Cardiac fibroblast (primary cell): ENCODE results near the gene TNNC1.

Experiments
- DNase-seq, 2 donors: peaks; one replicate each; pipeline versions ENCODE4 v3.0.0 to v3.0.0-alpha.2; 2010; ENCODE audit warnings: low read depth in 2 of 2
- H3K4me3 ChIP-seq, 2 donors: replicated peaks in 1 of 2; 1 replicate in 1 of 2; 2 replicates in 1 of 2; pipeline ENCODE4 v1.5.1; 2011; ENCODE audit warnings: low read depth in 2 of 2, low read length in 2 of 2, mild to moderate bottlenecking in 2 of 2, moderate library complexity in 1 of 2
- TF ChIP-seq, protein P1 (sequence below): IDR thresholded peaks from one replicate; pipeline ENCODE4 v1.5.1; 2011; ENCODE audit warnings: low read depth, mild to moderate bottlenecking, low read length, inconsistent platforms

TNNC1 gene

GRCh38 chr3:52407779-52408178 is 46.1 kb downstream of the TNNC1 start:
- no peak overlapping the region for H3K4me3 ChIP-seq
- TF ChIP-seq, protein P1, sequence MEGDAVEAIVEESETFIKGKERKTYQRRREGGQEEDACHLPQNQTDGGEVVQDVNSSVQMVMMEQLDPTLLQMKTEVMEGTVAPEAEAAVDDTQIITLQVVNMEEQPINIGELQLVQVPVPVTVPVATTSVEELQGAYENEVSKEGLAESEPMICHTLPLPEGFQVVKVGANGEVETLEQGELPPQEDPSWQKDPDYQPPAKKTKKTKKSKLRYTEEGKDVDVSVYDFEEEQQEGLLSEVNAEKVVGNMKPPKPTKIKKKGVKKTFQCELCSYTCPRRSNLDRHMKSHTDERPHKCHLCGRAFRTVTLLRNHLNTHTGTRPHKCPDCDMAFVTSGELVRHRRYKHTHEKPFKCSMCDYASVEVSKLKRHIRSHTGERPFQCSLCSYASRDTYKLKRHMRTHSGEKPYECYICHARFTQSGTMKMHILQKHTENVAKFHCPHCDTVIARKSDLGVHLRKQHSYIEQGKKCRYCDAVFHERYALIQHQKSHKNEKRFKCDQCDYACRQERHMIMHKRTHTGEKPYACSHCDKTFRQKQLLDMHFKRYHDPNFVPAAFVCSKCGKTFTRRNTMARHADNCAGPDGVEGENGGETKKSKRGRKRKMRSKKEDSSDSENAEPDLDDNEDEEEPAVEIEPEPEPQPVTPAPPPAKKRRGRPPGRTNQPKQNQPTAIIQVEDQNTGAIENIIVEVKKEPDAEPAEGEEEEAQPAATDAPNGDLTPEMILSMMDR: no peak

DNA sequence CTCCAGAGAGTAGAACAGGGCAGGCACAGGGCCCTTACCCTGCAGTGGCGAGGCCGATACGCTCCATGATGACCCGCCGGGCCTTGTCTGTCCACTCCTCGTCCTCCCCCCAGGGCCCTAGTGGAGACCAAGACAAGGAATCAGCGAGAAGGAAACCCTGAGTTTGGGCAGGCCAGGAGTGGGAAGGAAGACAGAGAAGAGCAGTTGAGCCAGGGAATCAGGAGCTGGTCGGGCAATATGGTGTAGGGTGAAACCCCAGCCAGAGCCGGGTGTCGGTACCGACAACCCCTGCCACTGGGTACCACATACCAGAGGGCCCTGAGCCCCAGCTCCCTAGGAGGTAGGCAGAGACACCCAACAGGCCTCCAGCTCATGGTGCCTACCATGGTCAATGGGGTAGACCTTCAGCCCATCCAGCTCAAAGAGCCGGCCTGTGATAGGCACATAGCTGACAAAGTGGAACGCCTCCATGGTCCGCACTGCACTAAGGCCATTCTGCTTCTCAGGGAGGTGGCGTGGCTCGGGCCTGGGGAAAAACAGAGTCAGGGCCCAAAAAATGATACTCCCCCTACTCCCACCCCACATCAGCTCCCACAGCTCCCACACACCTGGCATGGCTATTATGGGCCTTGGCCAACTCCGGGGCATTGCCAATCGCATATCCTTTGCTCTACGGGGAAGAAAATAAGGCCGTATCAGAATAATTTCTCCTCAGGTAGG is 46.9 kb downstream of the TNNC1 start:
- no peak overlapping the region for H3K4me3 ChIP-seq
- TF ChIP-seq, protein P1: no peak
- no peak for DNase-seq

More at GRCh38 chr3:52407779-52408178, 46.1 kb downstream of the TNNC1 start:
- DNase-seq: no peak

DNA sequence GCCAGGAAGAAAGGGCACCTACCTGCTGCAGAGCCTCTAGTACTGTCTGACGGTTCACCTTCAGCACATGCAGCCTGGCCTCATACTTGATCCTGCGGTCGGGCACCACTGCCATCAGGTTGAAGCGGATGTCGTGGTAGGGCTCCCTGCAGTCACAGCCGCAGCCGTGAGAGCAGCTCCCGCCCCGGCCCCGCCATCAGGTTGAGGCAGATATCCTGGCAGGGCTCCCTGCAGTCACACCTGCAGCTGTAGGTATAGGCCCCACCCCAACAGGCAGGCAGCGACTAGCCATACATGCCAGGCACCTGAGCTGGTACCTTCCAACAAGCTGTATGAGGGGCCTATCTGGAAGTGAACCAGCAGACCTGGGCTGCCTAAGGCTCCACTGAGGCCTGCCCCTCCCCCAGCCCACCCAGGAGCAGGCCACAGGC is 47.6 kb downstream of the TNNC1 start:
- no peak overlapping the region for H3K4me3 ChIP-seq
- DNase-seq: no peak
- TF ChIP-seq, protein P1: no peak

DNA sequence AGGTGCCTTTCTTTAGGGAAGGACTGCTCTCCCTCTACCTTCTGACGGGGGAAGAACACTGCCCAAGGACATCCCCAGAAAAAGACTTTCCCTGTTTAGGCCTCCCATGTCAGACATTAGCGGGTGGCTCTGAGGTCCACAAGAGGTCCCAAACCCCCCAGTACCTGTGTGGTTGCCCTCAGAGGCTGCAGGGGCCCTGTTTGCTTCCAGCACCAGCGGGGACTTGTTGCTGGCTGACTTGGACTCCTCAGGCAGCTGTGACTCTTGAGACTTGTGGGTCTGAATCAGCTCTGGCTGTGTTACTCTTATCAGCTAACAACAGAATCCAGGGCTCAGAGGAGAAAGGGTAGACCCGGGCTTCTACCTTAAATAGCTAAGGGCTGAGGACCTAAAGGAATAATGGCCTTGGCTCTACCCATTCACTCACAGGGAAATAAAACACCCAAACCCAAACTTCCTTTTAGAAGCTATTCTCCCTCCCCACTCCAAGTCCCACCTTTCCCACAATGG is 48.2 kb downstream of the TNNC1 start:
- TF ChIP-seq, protein P1: no peak
- H3K4me3 ChIP-seq: no peak overlapping the region
- no peak for DNase-seq

GRCh38 chr3:52405066-52405465 is 48.8 kb downstream of the TNNC1 start:
- H3K4me3 ChIP-seq: no peak overlapping the region
- TF ChIP-seq, protein P1: no peak
- no peak for DNase-seq

GRCh38 chr3:52404391-52404790 is 49.5 kb downstream of the TNNC1 start:
- DNase-seq: no peak
- H3K4me3 ChIP-seq: no peak overlapping the region
- TF ChIP-seq, protein P1: no peak

- no peak overlapping the region for H3K4me3 ChIP-seq
- DNase-seq: no peak
- TF ChIP-seq, protein P1: no peak
These were observed 49.9 kb downstream of the TNNC1 start for GRCh38 chr3:52403955-52404354.
